GM18858 (cell line): ENCODE data around the gene CADPS2.
"Not testable (repeated sequence)": the region's sequence is repeated elsewhere in the genome, so short reads cannot be mapped to it uniquely, and the experiment has no call there.

Source experiments
- ATAC-seq: cut with Tn5 transposase; IDR thresholded peaks from one replicate; pipeline ENCODE4 v1.9.1; 2021; ENCODE audit not compliant: unreplicated experiment

The CADPS2 gene

DNA sequence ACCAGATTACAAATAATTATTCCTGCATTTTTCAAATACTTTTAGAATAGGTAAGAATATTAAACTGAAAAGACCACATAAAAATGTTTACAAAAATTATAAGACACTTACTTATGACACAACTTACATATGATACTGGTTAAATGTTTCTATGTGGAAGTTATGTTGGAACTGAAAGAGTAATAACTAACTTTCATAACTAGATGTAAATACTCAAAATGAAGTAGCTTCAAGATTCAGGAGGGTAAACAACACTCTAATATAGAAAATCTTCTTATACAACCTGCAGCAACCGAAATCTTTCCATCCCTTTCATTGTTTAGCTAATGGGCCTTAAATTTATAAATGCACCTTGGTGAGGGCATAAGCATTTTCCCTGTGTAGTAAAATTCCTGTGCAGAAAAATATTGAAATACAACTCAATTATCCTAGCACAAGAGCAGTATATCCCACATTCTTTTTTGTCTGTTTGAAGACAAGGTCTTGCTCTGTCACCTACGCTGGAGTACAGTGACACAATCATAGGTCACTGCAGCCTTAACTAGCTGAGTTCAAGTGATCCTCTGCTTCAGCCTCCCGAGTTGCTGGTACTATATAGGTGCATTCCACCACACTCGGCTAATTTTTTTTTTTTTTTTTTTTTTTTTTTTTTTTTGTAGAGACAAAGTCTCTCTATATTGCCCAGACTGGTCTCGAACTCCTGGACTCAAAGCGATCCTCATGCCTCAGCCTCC lies 168.7 kb downstream of the CADPS2 start:
- ATAC-seq: no peak

DNA sequence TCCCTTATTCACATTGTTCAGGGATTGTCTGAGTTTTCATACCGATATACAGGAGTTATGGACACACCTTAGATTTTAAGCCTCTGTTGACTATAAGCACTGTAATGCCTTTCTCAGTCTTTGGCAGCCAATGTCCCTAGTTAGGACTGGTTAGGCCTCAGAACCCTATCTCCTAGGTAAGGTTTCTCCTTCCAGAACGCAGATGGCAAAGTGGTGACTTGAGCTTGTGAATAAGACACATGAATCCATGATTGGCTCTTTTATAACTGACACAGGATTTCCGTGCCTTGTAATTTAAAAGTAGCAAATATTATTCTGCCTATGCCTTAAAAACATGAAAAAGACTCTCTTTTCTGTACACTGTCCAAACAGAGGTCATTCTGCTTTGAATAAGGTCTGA lies 171.1 kb downstream of the CADPS2 start:
- ATAC-seq: no peak

DNA sequence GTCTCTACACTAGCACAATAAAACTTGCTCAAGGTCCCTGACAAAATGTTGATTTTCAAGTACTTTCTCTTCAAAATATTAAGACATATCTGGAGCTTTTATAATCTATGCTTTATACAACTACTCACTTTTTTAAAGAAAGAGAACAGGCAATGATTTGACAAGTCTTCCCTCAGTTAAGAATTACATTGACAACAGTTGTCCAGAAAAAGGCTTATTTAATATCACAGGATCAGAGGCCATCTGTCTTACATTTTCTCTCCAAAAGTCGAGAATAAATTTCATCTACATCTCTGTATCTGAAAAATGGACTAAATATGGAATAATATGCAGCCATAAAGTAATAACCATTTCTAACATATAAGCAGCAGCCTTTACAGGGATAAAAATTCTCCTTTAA lies 175.3 kb downstream of the CADPS2 start:
- no peak for ATAC-seq

DNA sequence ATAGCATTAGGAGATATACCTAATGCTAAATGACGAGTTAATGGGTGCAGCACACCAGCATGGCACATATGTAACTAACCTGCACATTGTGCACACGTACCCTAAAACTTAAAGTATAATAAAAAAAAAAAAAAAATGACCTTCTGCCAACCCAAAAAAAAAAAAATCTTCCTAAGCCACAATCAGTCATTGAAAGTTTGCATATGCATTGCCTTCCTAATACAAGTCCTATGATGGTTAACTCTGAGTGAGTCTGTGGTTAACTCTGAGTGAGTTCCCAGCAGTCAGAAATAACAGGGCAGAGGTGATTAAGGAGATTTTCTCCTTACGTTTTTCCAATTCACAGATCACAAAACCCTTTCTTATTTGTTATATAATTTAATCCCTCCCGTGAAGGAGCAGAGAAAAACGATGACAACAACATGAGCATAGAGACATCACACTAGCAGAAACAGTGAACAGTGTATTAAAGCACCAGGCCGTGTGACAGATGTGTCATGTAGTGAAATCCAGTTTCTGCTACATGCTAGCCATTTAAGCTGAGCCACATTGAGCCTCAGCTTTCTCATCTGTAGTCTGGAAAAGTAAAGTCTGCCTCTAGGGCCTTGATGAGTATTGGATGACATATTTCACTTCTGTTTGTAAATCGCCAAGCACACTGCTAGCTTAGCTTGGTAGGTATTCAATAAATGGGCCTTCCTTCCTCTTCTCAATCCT lies 176.2 kb downstream of the CADPS2 start:
- no peak for ATAC-seq

DNA sequence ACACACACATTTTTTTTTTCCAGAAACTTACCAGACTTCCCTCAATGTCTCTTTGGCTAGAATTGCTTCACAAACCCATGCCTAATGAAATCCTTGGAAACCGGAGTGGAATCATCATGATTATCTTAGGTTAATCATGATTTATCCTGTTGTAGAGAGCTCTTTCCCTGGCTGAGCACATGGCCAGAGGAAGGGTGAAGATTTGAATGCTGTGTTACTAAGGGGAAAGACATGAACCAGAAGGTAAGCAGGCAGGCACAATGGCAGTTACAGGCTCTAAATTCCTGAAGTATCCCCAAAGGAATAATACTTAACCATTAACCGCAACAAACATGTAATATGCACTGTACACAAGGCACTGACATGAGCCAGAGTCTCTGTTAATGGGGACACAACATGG lies 179.4 kb downstream of the CADPS2 start:
- no peak for ATAC-seq

DNA sequence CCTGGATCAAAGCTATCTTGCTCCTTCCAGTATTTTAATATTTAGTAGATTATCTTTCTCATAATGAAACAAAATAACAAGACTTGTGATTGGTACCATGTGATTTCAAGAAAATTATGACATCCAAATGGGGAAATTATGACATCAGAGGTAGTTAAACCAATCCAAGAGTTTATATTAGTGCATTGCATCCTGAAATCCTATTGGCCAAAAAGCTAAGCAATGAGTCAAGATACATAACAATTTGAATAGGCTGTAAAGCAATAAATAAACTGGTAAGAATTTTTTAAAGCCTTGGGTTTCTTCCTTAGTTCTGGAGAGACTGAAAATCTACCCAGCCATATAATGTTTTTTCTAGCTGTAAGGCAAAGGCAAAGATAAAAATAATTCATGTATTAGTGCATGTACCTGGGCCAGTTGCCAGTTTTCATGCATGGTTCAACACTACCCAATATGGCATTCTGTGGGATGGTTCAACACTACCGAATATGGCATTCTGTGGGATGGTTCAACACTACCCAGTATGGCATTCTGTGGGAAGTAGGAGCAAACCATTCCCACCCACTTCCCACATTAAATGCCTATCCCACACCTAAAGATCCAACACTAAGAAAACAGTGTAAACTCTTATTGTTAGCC lies 183.3 kb downstream of the CADPS2 start, which contains the start of gene RNF148:
RNF148 (minus strand) TSS at position 51 of the 639 bp plus-strand sequence. CDS start 172 bp downstream, outside the sequence.
- ATAC-seq: no peak

DNA sequence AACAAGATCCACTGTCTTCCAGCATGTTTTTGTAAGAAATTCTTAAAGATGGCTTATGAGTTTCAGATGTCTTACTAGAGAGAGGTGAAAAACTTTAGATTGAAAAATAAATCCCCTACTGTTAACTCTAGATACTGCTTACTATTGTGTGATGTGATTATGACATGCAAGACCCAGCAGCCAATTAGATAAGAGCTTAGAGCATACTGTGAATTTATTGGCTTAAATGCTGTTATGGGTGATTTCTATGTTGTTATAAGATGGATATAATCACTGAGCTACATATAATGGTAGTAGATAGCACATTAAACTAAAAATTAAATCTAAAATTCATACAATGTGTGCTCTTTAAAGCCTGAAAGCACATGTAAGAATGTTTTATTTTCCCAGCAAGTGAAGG lies 187.2 kb downstream of the CADPS2 start, which contains the start of gene RNF133:
RNF133 (minus strand) TSS at position 101 of the 400 bp plus-strand sequence. CDS start 199 bp downstream, outside the sequence.
- ATAC-seq: no peak

DNA sequence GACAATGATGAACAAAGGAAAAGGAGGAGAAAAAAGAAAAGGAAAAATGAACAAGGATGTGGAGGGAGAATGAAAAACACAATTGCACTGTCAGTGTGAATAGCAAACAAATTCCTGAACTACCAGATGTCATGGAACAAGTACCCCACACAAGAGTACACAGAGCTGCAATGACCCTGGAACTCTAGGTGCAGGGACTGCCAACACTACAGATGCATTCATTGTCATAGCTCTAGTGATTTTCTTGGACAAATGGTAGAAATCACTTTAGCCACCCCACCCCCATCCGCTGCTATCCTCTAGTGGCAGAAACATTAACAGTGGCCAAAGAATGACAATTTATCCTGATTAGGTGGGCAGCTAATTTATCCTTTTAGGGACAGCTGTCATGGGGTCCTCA lies 190.4 kb downstream of the CADPS2 start:
- ATAC-seq: no peak

DNA sequence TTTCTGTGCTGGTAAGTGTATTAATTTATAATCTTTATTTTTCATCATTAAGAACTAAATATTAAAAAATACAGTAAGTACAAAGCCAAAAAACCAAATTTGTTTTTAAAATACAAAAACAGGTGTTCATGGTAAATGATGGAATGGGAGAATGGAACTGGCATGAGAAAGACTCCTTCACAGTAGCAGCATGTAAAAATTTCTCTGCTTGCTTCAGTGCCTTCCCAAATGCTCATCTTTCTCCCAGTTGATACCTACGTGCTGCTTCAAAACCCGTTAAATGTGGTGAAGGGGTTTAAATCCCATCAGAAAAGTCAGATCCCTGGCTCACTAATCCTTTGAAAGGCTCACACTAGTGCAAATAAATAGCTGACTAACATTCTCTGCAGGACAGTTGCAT lies 191.6 kb downstream of the CADPS2 start:
- ATAC-seq: no peak

DNA sequence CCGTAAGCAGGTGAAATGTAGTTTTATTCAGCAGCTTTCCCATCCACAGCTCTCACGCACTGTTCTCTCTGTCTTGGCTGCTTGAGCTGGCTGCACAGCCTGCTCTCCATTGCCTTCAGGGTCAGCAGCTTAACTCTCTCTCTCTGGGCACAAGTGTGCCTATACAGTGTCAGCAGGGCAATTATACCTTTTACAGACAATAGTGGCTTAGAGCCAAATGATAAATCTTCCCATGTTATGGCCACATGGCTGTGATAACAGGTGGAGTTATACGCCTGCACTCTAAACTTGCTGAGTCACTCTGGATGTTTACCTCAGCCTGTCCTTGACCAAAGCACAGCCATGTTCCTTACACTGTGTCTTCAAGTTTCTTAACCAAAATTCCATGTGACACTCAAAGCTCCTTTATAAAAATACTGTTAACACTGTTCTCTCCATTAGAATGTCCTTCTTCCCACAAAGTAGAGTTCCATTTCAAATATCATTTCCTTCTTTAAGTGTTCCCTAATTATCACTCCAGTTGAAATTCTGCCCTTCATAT lies 193.4 kb downstream of the CADPS2 start:
- no peak for ATAC-seq

DNA sequence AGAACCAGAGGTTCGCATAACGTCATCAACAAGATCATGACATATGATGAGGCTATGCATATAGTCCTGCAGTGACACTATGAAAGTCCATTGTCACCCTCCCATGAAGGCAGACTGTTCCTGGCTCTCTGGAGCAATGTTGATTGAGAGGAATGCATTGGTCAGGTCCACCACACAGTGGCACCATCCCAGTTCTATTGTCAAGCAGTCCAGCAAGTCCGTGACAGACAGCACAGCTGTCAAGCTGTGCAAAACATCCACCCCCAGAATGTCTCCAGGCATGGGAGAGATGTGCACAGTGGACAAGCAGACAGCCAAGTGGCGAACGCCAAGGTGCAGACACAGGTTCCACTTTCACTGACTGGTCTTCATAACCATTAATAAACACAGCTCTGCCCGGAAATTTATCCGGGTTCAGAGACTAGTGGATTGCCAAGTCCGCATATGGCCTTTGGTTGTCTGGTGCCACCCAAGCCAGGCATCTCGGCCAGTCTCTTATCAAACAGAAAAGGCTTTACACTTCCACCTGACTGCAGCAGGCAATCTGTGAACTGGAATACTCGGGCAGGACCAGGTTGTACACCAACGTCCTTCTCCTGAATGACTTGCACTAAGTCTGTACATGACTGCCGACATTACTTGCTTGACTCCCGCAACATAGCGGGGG lies 194.6 kb downstream of the CADPS2 start:
- no peak for ATAC-seq

DNA sequence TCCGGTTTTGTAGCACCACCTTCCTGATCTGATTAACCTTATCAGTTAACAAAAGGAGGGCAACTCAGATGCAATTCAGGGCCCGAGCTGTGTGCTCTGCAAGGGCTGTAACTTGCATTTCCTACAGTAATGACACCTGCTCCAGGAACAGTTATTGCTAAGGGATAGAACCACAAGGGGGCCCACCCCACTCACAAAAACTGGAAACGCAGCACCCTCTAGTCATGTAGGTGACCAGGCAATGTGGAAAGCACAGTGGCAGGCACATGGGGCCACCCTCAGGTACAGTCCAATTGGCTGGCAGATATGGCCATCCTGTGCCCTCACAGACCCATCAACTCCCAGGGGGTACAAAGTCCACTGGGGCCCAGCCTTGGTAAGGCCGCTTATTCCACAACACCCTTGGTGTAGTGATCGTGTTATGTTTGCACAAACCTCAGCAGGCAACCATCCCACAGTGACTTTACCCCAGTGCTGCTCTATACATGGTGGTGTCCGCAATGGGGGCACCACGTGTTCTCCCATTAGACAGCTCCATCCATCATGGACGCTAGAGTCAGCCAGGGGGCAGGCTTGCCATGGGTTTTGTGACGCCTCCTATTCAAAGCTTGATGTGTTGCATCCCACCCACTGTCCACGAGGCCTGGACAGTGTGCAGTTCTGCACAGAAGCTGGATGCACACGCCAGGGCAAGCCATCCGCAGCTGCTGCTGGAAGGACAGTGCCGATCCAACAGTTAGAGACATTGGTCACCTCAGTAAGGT lies 196.7 kb downstream of the CADPS2 start:
- ATAC-seq: no peak

DNA sequence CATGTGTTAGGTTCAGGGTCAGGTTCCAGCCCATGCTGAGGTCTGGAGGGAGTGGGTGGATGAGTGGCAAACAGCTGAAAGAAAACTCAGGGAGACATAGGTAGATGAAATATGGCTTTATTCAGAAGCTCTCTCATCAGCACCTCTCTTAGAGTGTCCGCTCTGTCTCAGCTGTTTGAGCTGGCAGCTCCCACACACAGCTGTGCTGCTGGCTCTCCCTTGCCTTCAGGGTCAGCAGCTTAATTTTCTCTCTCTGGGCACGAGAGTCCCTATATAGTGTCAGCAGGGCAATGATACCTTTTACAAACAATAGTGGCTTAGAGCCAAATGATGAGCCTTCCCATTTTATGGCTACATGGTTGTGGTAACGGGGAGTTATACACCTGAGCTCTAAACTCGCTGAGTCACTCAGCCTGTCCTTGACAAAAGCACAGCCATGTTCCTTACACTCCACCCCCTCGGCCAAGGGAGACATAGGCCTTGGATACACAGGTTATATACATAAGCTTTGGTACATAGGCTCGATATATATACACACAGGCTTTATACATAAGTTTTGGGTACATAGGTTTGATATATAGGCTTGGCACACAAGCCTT lies 197.8 kb downstream of the CADPS2 start:
- ATAC-seq: no peak

DNA sequence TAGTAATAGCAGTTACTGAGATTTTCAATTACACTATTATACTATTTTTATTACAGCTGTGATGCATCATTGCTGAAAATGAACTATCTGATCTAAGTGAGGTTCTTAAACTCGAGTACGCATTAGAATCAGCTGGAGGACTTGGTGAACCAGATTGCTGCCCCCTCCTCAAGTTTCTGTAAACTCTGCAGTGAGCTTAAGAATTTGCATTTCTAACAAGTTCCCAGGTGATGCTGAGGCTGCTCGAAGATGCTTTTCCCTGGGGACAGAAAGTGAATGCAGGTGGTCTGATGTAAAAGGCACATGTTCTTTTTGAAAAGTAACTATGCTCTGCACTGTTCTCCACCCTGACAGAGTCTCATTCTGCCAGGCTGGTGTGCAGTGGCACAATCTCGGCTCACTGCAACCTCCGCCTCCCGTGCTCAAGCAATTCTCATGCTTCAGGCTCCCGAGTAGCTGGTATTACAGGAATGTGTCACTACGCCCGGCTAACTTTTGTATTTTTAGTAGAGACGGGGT lies 199.8 kb downstream of the CADPS2 start:
- no peak for ATAC-seq

DNA sequence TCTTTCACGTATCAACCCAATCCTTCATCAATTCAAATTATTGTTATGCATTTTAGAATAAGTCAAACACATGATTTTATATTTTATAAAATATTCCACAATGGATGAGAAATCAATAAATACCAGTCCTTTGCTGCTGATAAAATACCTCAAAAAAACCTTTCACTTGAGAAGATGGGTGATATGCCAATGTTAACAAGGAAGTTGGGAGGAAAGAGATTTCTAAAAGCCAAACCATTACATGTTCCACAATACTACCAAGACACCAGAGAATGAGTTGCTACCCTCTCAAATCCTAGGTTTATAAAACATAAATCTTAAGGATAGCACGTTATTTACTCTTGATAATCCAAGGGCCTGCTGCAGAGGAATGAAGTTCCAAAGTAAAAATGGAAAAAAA lies 201.8 kb downstream of the CADPS2 start:
- no peak for ATAC-seq

DNA sequence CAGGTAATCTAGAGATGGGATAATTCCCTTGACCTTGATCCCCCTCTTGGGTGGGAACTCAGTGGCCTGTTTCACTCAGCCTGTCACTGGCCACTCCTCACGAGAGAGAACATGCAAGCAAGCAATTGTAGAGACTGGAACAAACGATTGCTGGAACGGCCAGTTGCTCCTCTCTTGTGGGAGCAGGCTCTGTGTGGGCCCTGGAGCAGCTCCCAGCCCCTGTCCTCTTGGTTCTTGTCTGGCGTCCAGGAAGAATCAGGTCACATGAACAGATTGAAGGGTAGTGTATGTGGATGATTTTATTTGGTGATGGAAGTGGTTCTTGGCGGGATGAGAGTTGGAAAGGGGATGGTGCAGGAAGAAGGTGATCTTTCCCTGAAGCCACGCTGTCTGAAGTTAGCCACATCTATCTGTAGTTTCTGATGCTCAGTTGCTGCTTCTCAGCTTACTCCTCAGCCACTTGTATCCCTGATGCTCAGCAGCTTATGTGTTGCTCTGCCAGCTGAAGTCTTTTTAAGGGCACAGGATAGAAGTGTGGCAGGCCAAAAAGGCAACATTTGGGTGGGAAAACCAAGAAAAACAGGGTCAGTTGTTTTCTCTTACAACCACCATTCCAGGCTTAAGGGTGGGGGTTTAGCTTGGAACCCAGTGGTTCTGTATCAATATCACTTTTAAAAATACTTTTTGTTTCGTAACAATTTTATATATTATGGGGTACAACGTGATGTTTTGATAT lies 203.3 kb downstream of the CADPS2 start:
- ATAC-seq: no peak

DNA sequence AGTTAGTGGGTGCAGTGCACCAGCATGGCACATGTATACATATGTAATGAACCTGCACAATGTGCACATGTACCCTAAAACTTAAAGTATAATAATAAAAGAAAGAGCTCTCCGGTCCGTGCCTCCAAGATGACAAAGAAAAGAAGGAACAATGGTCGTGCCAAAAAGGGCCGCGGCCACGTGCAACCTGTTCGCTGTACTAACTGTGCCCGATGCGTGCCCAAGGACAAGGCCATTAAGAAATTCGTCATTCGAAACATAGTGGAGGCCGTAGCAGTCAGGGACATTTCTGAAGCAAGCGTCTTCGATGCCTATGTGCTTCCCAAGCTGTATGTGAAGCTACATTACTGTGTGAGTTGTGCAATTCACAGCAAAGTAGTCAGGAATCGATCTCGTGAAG lies 205.1 kb downstream of the CADPS2 start:
- ATAC-seq: not testable (repeated sequence)

DNA sequence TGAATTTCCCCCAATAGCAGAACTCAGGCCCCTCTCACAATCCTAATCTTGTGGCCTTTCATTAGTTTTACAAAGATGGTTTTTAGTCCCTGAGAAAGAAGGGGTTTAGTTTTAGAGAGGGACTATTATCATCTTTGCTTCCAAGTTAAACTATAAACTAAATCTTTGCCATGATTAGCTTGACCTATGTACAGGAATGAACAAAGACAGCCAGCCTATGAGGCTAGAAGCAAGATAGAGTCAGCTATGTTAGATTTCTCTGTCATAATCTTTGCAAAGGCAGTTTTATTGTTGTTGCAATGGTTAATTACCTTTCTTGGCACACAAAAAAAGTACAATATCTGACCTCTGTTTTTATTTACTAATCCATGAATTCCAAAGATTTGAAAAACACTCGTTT lies 206.4 kb downstream of the CADPS2 start:
- ATAC-seq: no peak

DNA sequence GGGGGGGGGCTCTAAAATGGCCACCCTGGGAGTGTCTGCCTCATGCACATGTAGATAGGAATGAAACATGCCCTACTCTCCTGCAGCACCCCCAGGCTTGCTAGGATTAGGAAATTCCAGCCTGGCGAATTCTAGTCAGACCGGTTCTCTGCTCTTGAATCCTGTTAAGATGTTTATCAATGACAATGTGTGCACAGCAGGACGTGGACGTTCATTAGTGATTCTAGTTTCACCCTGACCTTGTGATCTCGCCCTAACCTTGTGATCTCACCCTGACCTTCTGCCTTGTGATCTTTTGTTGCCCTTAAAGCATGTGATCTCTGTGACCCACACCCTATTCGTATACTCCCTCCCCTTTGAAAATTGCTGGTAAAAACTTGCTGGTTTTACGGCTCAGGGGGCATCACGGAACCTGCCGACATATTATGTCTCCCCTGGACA lies 207.0 kb downstream of the CADPS2 start:
- not testable (repeated sequence) for ATAC-seq
